H1 (cell line): ENCODE results near the gene TCEAL7. TPM values are rescaled to one million over a fixed set of nuclear protein-coding genes. Genes with fewer than 3 reads are reported as not detected.

Experiments used
- CTCF ChIA-PET: fragments of 300-600 bp; sonication (Branson Sonifier 250); formaldehyde crosslinking; loops from one replicate; lab custom pipeline; 2021; ENCODE audit not compliant: partially characterized antibody; lab: Charles Lee
- POLR2A ChIA-PET: fragments of 300-600 bp; sonication (Branson Sonifier 250); formaldehyde crosslinking; loops from one replicate; lab custom pipeline; 2021; ENCODE audit warnings: inconsistent platforms; ENCODE audit not compliant: partially characterized antibody; lab: Charles Lee
- DNase-seq, 2 experiments: peaks; one replicate each; pipeline versions ENCODE4 v3.0.0 to v3.0.0-alpha.2; 2010 to 2022; ENCODE audit warnings: low spot score in 2 of 2, low read depth in 1 of 2, mixed read lengths in 1 of 2
- FAIRE-seq: peaks from 2 replicates; lab custom pipeline; 2011; peaks lifted over from hg19 to GRCh38; lab: Jason Lieb, UNC
- H2AFZ ChIP-seq: 2 replicates; pipeline ENCODE4 v1.8.1; 2012; ENCODE audit warnings: low read length, inconsistent platforms
- H2AK5ac ChIP-seq: 2 replicates; pipeline ENCODE4 v1.6.1; 2013; ENCODE audit warnings: low read depth, low read length
- H2BK120ac ChIP-seq: replicated peaks from 2 replicates; pipeline ENCODE3; 2013; ENCODE audit warnings: low read depth, low read length, inconsistent platforms
- H2BK12ac ChIP-seq: 2 replicates; pipeline ENCODE4 v1.6.1; 2013; ENCODE audit warnings: low read depth, low read length
- H2BK15ac ChIP-seq: 2 replicates; pipeline ENCODE4 v1.6.1; 2013; ENCODE audit warnings: low read length
- H2BK20ac ChIP-seq: 2 replicates; pipeline ENCODE4 v1.6.1; 2013; ENCODE audit warnings: low read length
- H2BK5ac ChIP-seq: 2 replicates; pipeline ENCODE4 v1.6.1; 2013; ENCODE audit warnings: low read depth, low read length
- H3K14ac ChIP-seq: 2 replicates; pipeline ENCODE4 v1.6.1; 2013; ENCODE audit warnings: inconsistent platforms; ENCODE audit not compliant: insufficient read length
- H3K18ac ChIP-seq: 2 replicates; pipeline ENCODE4 v1.6.1; 2013; ENCODE audit warnings: low read length; ENCODE audit errors: extremely low read depth
- H3K23ac ChIP-seq: 2 replicates; pipeline ENCODE4 v1.6.1; 2013; ENCODE audit warnings: inconsistent platforms; ENCODE audit not compliant: insufficient read length
- H3K23me2 ChIP-seq: 2 replicates; pipeline ENCODE4 v1.6.1; 2013; ENCODE audit warnings: low read depth, low read length
- H3K27ac ChIP-seq: 2 replicates; pipeline ENCODE4 v1.6.1; 2011; ENCODE audit warnings: low read depth, low read length, inconsistent platforms
- H3K27me3 ChIP-seq, 4 experiments: replicated peaks in 1 of 4; 1 replicate in 1 of 4; 2 replicates in 3 of 4; pipeline versions ENCODE4 v1.6.1 to v1.8.1; 2011 to 2013; ENCODE audit warnings: low read length in 3 of 4, mild to moderate bottlenecking in 3 of 4, inconsistent platforms in 2 of 4, mixed read lengths in 2 of 4, moderate library complexity in 1 of 4; ENCODE audit not compliant: control insufficient read depth in 3 of 4, insufficient read depth in 3 of 4; ENCODE audit errors: extremely low read depth in 1 of 4
- H3K36me3 ChIP-seq, 4 experiments: 2 replicates each; pipeline versions ENCODE4 v1.6.1 to v1.8.1; 2011 to 2013; ENCODE audit warnings: mild to moderate bottlenecking in 4 of 4, low read length in 3 of 4, moderate library complexity in 2 of 4, control low read depth in 1 of 4, inconsistent platforms in 1 of 4; ENCODE audit not compliant: insufficient read depth in 4 of 4, control insufficient read depth in 2 of 4
- H3K4ac ChIP-seq: replicated peaks from 2 replicates; pipeline ENCODE3; 2013; ENCODE audit warnings: low read length, low read depth, mixed read lengths, inconsistent platforms; ENCODE audit not compliant: insufficient read length
- H3K4me1 ChIP-seq, 4 experiments: replicated peaks in 1 of 4; 1 replicate in 1 of 4; 2 replicates in 3 of 4; pipeline versions ENCODE4 v1.6.1 to v1.8.1; 2011 to 2013; ENCODE audit warnings: low read length in 3 of 4, inconsistent platforms in 2 of 4, mixed read lengths in 1 of 4; ENCODE audit not compliant: insufficient read depth in 4 of 4, control insufficient read depth in 3 of 4
- H3K4me2 ChIP-seq, 2 experiments: 2 replicates each; pipeline versions ENCODE4 v1.6.1 to v1.8.1; 2011 to 2013; ENCODE audit warnings: low read depth in 2 of 2, low read length in 2 of 2, control low read depth in 1 of 2, inconsistent platforms in 1 of 2, mild to moderate bottlenecking in 1 of 2; ENCODE audit not compliant: insufficient read depth in 1 of 2
- H3K4me3 ChIP-seq, 4 experiments: fragments of 200-600, 300-600 bp in 1 of 4; sonication (generic), shearing (Covaris generic), sonication (Bioruptor Twin) in 1 of 4; 2 replicates each; pipeline versions ENCODE4 v1.5.1 to v1.8.1; 2011 to 2016; ENCODE audit warnings: low read length in 4 of 4, low read depth in 3 of 4, control low read depth in 2 of 4, inconsistent platforms in 2 of 4, mild to moderate bottlenecking in 2 of 4, mixed read lengths in 1 of 4, moderate library complexity in 1 of 4; ENCODE audit not compliant: insufficient read depth in 2 of 4; ENCODE audit errors: extremely low read depth in 1 of 4
- H3K56ac ChIP-seq: replicated peaks from 2 replicates; pipeline ENCODE3; 2013; ENCODE audit warnings: low read depth, mild to moderate bottlenecking, mixed read lengths, low read length, inconsistent platforms; ENCODE audit not compliant: insufficient read length
- H3K79me1 ChIP-seq: 2 replicates; pipeline ENCODE4 v1.6.1; 2013; ENCODE audit warnings: low read depth, low read length, control low read depth
- H3K79me2 ChIP-seq, 2 experiments: 2 replicates each; pipeline versions ENCODE4 v1.6.1 to v1.8.1; 2012 to 2013; ENCODE audit warnings: low read length in 2 of 2, mild to moderate bottlenecking in 2 of 2, inconsistent platforms in 1 of 2; ENCODE audit not compliant: insufficient read depth in 2 of 2, control insufficient read depth in 1 of 2
- H3K9ac ChIP-seq, 4 experiments: replicated peaks in 1 of 4; 1 replicate in 1 of 4; 2 replicates in 3 of 4; pipeline versions ENCODE4 v1.6.1 to v1.8.1; 2011 to 2013; ENCODE audit warnings: low read depth in 3 of 4, low read length in 3 of 4, control low read depth in 2 of 4, mild to moderate bottlenecking in 2 of 4, moderate library complexity in 2 of 4, inconsistent platforms in 1 of 4; ENCODE audit errors: extremely low read depth in 1 of 4
- H3K9me3 ChIP-seq, 2 experiments: 2 replicates each; pipeline versions ENCODE4 v1.6.1 to v1.8.1; 2012 to 2013; ENCODE audit warnings: mild to moderate bottlenecking in 2 of 2, moderate library complexity in 2 of 2, control low read depth in 1 of 2, inconsistent platforms in 1 of 2, low read depth in 1 of 2, low read length in 1 of 2, mixed read lengths in 1 of 2; ENCODE audit not compliant: insufficient read depth in 2 of 2
- H4K20me1 ChIP-seq, 2 experiments: replicated peaks in 1 of 2; 2 replicates each; pipeline versions ENCODE3 to v1.8.1; 2011 to 2013; ENCODE audit warnings: inconsistent platforms in 2 of 2, low read length in 2 of 2, mild to moderate bottlenecking in 1 of 2; ENCODE audit not compliant: insufficient read depth in 2 of 2, control insufficient read depth in 1 of 2
- H4K5ac ChIP-seq: 2 replicates; pipeline ENCODE4 v1.6.1; 2013; ENCODE audit warnings: low read length, low read depth, mixed read lengths, inconsistent platforms; ENCODE audit not compliant: insufficient read length
- H4K8ac ChIP-seq: 2 replicates; pipeline ENCODE4 v1.8.0; 2013; ENCODE audit warnings: mild to moderate bottlenecking, moderate library complexity, low read length, inconsistent platforms; ENCODE audit not compliant: insufficient read depth; ENCODE audit errors: extremely low read depth
- H4K91ac ChIP-seq: replicated peaks from 2 replicates; pipeline ENCODE3; 2013; ENCODE audit warnings: low read length, mixed read lengths, inconsistent platforms; ENCODE audit not compliant: insufficient read length
- BRCA1 ChIP-seq: IDR thresholded peaks from 2 replicates; pipeline ENCODE4 v1.6.1; 2012; ENCODE audit warnings: low read depth, low read length, improper control_type of control experiment
- CBX8 ChIP-seq: fragments of 300-800, 300-1000 bp; sonication (generic); IDR thresholded peaks from 2 replicates; pipeline ENCODE4 v1.7.1; 2016; ENCODE audit warnings: low read depth, low read length, borderline replicate concordance
- CREB1 ChIP-seq: IDR thresholded peaks from 2 replicates; pipeline ENCODE4 v1.6.1; 2012; ENCODE audit warnings: inconsistent platforms
- GABPA ChIP-seq: IDR thresholded peaks from 2 replicates; pipeline ENCODE4 v1.6.1; 2011; ENCODE audit warnings: mild to moderate bottlenecking, low read length, moderate library complexity, borderline replicate concordance; ENCODE audit not compliant: insufficient read depth
- WGBS, 2 experiments: shearing (Covaris generic) in 1 of 2; methylation state at CpG; one replicate each; pipeline versions ENCODE4 v1.1.6 to v1.1.7; 2013 to 2015; ENCODE audit warnings: low lambda C conversion rate in 2 of 2, mixed read lengths in 2 of 2, inconsistent platforms in 1 of 2, low coverage in 1 of 2, missing lambda C conversion rate in 1 of 2; ENCODE audit not compliant: insufficient replicate concordance in 2 of 2, insufficient coverage in 1 of 2, insufficient read length in 1 of 2; ENCODE audit errors: extremely low coverage in 1 of 2, missing lambda C conversion rate in 1 of 2; 5-methylcytosine and 5-hydroxymethylcytosine counted together
- polyA plus RNA-seq, 7 experiments: library from polyadenylated mRNA; depleted of rRNA in 3 of 7; stranded (reverse) in 5 of 7; unstranded in 2 of 7; fragments of >200 nt in 5 of 7; fragments of 200-250 nt in 2 of 7; gene quantifications; 1 replicate in 5 of 7; 2 replicates in 1 of 7; 4 replicates in 1 of 7; pipeline versions ENCODE4 v1.2.1 to v1.2.3, GENCODE V29; 2011 to 2013; ENCODE audit warnings: missing spikeins in 2 of 7, mixed read lengths in 2 of 7
- total RNA-seq: library from RNA; stranded (reverse); fragmentation: NEBNext Ultra II Directional; extraction: Animal tissue kit (Norgen Biotek cat#: 25700); gene quantifications from 2 replicates; pipeline ENCODE4 v1.2.1, GENCODE V29; 2021

The TCEAL7 gene
- total and polyA plus RNA-seq, 2 of the 8 experiments (the other 6 are each of a cell fraction or from before 2014, with no cell fraction given): 7.9 to 11.6 TPM

GRCh38 chrX:103357871-103358270 is 27.8 kb downstream of the TCEAL7 start:
- Histone ChIP-seq H3K9ac (no peak overlapping the region), H4K91ac (no peak overlapping the region), H2BK15ac (no peak overlapping the region), H3K4ac (no peak overlapping the region), H2BK20ac (no peak overlapping the region)
- TF ChIP-seq GABPA: no peak
- TF ChIP-seq BRCA1: no peak
- no peak for TF ChIP-seq CREB1
- no peak for TF ChIP-seq CBX8
- TF ChIP-seq, all 59 proteins: peak for 0
- no peak for DNase-seq
- no peak overlapping the region for H3K27ac ChIP-seq
- H3K79me2 ChIP-seq: peaks cover 0 to 5% of the 10 kb centered on the region in 2 experiments; a peak in 1 of 4 replicates
- ChIA-PET POLR2A (interaction anchor here (1.0 to 3.1 kb wide), 8 partner anchors 10 to 104 kb away, joined by 3 to 30 read pairs (median 8); partner anchors contain the start of genes BEX3 and TCEAL7), CTCF (interaction anchor here (0.9 kb wide), 1 partner anchor 106 kb away, joined by 3 read pairs; no protein-coding TSS in a partner anchor)
- no peak overlapping the region for H2BK12ac ChIP-seq
- no peak overlapping the region for H3K56ac ChIP-seq
- H4K20me1 ChIP-seq: no peaks in the 10 kb centered on the region
- WGBS, 2 experiments: 94% methylated on average over 2 of the region's 2 CpGs; no CpG with 5 or more reads in 1 of the 2 experiments
- H3K23me2 ChIP-seq: no peaks in the 10 kb centered on the region; the same call in 1 of the 2 replicates
- H4K8ac ChIP-seq: no peak overlapping the region
- no peak overlapping the region for H3K18ac ChIP-seq
- H3K14ac ChIP-seq: no peak overlapping the region
- no peaks in the 10 kb centered on the region for H3K9me3 ChIP-seq
- H2BK120ac ChIP-seq: no peak overlapping the region
- no peak overlapping the region for H2AFZ ChIP-seq
- no peak overlapping the region for H2BK5ac ChIP-seq
- no peak overlapping the region for H2AK5ac ChIP-seq
- H3K79me1 ChIP-seq: no peaks in the 10 kb centered on the region
- no peak for FAIRE-seq
- no peaks in the 10 kb centered on the region for H3K27me3 ChIP-seq
- peak overlapping the region in 1 of 2 experiments; percentile 74; a peak in 2 of 4 replicates for H3K4me2 ChIP-seq
- H4K5ac ChIP-seq: no peak overlapping the region
- no peak overlapping the region for H3K23ac ChIP-seq
- peaks cover 0 to 9% (median 0%) of the 10 kb centered on the region in 4 experiments; a peak in 1 of 8 replicates for H3K36me3 ChIP-seq
- H3K4me1 ChIP-seq: no peaks in the 10 kb centered on the region
- H3K4me3 ChIP-seq: peak overlapping the region in 2 of 4 experiments; percentile 80 to 94; a peak in 4 of 8 replicates
